C4-2B (cell line): ENCODE measurements around the gene TRPC3.

Experiments used
- ZFX ChIP-seq: fragments of 450-650 bp; IDR thresholded peaks from 2 replicates; pipeline ENCODE4 v1.6.1; 2017
- TF ChIP-seq, protein P1 (sequence below): fragments of 450-650 bp; conservative IDR thresholded peaks from 2 replicates; pipeline ENCODE4 v1.5.1; 2017; ENCODE audit warnings: mild to moderate bottlenecking

- TF ChIP-seq, protein P1, sequence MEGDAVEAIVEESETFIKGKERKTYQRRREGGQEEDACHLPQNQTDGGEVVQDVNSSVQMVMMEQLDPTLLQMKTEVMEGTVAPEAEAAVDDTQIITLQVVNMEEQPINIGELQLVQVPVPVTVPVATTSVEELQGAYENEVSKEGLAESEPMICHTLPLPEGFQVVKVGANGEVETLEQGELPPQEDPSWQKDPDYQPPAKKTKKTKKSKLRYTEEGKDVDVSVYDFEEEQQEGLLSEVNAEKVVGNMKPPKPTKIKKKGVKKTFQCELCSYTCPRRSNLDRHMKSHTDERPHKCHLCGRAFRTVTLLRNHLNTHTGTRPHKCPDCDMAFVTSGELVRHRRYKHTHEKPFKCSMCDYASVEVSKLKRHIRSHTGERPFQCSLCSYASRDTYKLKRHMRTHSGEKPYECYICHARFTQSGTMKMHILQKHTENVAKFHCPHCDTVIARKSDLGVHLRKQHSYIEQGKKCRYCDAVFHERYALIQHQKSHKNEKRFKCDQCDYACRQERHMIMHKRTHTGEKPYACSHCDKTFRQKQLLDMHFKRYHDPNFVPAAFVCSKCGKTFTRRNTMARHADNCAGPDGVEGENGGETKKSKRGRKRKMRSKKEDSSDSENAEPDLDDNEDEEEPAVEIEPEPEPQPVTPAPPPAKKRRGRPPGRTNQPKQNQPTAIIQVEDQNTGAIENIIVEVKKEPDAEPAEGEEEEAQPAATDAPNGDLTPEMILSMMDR = no peak
- TF ChIP-seq ZFX = no peak
These were observed 100.5 kb downstream of the TRPC3 start for GRCh38 chr4:121851354-121851753.
